WERI-Rb-1 (cell line): ENCODE data around the gene PUM2.

Source experiments
- DNase-seq: peaks from one replicate; pipeline ENCODE4 v3.0.0-alpha.2; 2020
- H3K27ac ChIP-seq: fragments of 250-450 bp; sonication (Bioruptor Pico); 2 replicates; pipeline ENCODE4 v1.5.1; 2020; ENCODE audit warnings: mild to moderate bottlenecking, moderate library complexity
- H3K27me3 ChIP-seq: fragments of 250-450 bp; sonication (Bioruptor Pico); 2 replicates; pipeline ENCODE4 v1.5.1; 2021; ENCODE audit warnings: mild to moderate bottlenecking, low read depth, moderate library complexity; ENCODE audit not compliant: insufficient read depth, severe bottlenecking
- H3K36me3 ChIP-seq: fragments of 250-450 bp; sonication (Bioruptor Pico); 2 replicates; pipeline ENCODE4 v1.5.1; 2020; ENCODE audit warnings: mild to moderate bottlenecking, moderate library complexity
- H3K4me3 ChIP-seq: 2 replicates; pipeline ENCODE4 v1.5.1; 2011; ENCODE audit warnings: low read depth, mild to moderate bottlenecking, control low read depth, low read length
- H3K9me3 ChIP-seq: fragments of 250-450 bp; sonication (Bioruptor Pico); 2 replicates; pipeline ENCODE4 v1.5.1; 2021; ENCODE audit warnings: mild to moderate bottlenecking, moderate library complexity; ENCODE audit not compliant: severe bottlenecking
- TF ChIP-seq, protein P1 (sequence below): IDR thresholded peaks from 2 replicates; pipeline ENCODE4 v1.5.1; 2011; ENCODE audit warnings: low read depth, mild to moderate bottlenecking, control low read depth, inconsistent platforms, low read length

The PUM2 gene

GRCh38 chr2:20224164-20224715 is 126.4 kb downstream of the PUM2 start:
- Histone ChIP-seq H3K4me3 (peak overlapping the region; percentile 81), H3K27ac (peak overlapping the region; percentile 73), H3K36me3 (peaks cover 3% of the 10 kb centered on the region; the same call in 1 of the 2 replicates), H3K27me3 (peaks cover 2% of the 10 kb centered on the region), H3K9me3 (no peaks in the 10 kb centered on the region)
- TF ChIP-seq, protein P1, sequence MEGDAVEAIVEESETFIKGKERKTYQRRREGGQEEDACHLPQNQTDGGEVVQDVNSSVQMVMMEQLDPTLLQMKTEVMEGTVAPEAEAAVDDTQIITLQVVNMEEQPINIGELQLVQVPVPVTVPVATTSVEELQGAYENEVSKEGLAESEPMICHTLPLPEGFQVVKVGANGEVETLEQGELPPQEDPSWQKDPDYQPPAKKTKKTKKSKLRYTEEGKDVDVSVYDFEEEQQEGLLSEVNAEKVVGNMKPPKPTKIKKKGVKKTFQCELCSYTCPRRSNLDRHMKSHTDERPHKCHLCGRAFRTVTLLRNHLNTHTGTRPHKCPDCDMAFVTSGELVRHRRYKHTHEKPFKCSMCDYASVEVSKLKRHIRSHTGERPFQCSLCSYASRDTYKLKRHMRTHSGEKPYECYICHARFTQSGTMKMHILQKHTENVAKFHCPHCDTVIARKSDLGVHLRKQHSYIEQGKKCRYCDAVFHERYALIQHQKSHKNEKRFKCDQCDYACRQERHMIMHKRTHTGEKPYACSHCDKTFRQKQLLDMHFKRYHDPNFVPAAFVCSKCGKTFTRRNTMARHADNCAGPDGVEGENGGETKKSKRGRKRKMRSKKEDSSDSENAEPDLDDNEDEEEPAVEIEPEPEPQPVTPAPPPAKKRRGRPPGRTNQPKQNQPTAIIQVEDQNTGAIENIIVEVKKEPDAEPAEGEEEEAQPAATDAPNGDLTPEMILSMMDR = no peak
- peak; percentile 25 for DNase-seq

DNA sequence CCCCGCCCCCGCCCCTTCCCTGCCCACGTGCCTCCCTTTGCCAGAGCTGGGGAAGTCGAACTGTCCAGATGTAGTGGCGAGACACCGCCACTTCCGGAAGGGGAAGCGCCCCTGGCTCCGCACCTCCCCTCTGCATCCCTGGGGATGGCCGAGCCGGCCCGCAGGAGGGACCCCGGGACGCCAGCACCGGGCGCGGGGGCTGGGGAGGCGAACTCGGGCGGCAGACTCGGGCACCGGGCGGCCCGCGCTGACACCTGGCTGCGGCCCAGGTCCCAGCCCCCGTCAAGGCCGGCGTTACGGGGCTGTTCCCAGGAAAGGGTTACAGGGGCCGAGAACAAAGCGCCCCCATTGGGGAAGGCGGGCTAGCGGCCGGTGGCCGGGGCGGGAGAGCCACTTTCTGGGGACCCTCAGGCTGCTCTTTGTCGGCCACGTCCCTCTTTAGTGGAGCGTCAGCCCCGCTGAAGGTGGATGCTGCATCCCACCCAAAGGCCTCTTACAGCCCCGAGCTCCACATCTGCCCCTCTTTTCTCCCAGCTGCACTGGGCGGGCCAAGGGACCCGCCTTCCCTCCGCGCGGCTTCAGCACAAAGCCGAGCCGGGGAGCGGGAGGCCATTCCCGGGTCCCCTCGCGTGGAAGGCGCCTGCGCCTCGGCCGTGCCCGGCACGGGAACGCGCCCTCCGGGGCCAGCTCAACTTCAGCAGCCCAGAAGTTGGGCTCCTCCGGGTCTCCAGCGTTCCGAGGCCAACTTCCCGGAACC is 127.1 kb downstream of the PUM2 start:
- TF ChIP-seq, protein P1 = peak; percentile 15; the same call in 1 of the 2 replicates
- Histone ChIP-seq H3K27ac (peak overlapping the region; percentile 73), H3K4me3 (peak overlapping the region; percentile 81), H3K9me3 (no peaks in the 10 kb centered on the region), H3K27me3 (peaks cover 2% of the 10 kb centered on the region), H3K36me3 (peaks cover 3% of the 10 kb centered on the region; the same call in 1 of the 2 replicates)
- DNase-seq = peak; percentile 68

- peak; percentile 24 for DNase-seq
- Histone ChIP-seq H3K27ac (no peak overlapping the region), H3K4me3 (peak overlapping the region; percentile 81)
Observed at GRCh38 chr2:20222769-20223406, 127.8 kb downstream of the PUM2 start.

DNA sequence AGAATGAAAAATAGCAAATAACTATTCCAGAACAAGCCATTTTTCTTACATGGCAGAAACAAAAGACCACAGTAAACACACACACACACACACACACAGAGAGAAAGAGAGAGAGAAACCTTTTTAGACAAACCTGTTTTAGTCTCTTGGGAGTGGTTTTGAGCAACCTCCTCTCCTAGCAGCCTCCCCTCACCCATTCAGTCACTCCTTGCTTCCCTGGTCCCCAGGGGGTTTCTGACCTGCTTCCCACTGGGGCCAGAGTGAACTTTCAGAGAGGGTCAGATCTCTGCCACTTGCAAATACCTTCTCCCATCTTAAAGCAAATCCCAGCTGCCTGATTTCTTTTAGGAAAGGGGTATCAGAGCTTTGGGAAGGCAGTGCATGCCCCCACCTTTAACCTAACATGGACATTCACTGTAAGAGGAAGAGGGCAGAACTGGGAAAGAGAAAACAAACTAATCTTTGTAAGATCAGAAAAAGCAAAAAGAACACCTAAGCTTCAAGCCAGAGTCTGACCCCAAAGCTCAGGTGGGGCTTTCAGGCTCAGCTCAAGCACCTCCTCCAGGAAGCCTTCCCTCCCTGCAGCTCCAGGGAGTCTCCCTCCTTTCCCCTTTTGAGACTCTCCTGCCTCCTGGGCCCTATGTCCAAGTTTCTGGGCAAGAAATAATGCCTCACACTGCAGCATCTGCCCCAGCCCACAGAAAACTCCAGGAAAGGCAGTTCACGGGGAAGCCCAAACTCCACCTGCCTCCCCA is 128.5 kb downstream of the PUM2 start:
- H3K9me3 ChIP-seq = no peaks in the 10 kb centered on the region
- no peak overlapping the region for H3K27ac ChIP-seq
- H3K36me3 ChIP-seq = peaks cover 8% of the 10 kb centered on the region; the same call in 1 of the 2 replicates
- no peak overlapping the region for H3K4me3 ChIP-seq
- TF ChIP-seq, protein P1 = no peak
- H3K27me3 ChIP-seq = peaks cover 2% of the 10 kb centered on the region
- no peak for DNase-seq

More at GRCh38 chr2:20222769-20223406, 127.8 kb downstream of the PUM2 start:
- TF ChIP-seq, protein P1 = no peak
- peaks cover 8% of the 10 kb centered on the region; the same call in 1 of the 2 replicates for H3K36me3 ChIP-seq
- H3K9me3 ChIP-seq = no peaks in the 10 kb centered on the region
- peaks cover 2% of the 10 kb centered on the region for H3K27me3 ChIP-seq

GRCh38 chr2:20221555-20221973 is 129.1 kb downstream of the PUM2 start:
- TF ChIP-seq, protein P1 = no peak
- Histone ChIP-seq H3K4me3 (no peak overlapping the region), H3K9me3 (no peaks in the 10 kb centered on the region), H3K27ac (no peak overlapping the region), H3K36me3 (peaks cover 8% of the 10 kb centered on the region; the same call in 1 of the 2 replicates), H3K27me3 (peaks cover 2% of the 10 kb centered on the region)
- no peak for DNase-seq
